GM18505 (cell line): ENCODE results near the gene KIR3DL1.
"Not testable (repeated sequence)": the region's sequence is repeated elsewhere in the genome, so short reads cannot be mapped to it uniquely, and the experiment has no call there.

ENCODE experiments used
- ATAC-seq: cut with Tn5 transposase; IDR thresholded peaks from one replicate; pipeline ENCODE4 v1.9.1; 2021; ENCODE audit not compliant: unreplicated experiment
- POLR2A ChIP-seq: IDR thresholded peaks from 4 replicates; pipeline ENCODE4 v1.6.1; 2011; ENCODE audit warnings: borderline replicate concordance; ENCODE audit not compliant: insufficient read depth, insufficient read length; ENCODE audit errors: extremely low read depth

Gene KIR3DL1

DNA sequence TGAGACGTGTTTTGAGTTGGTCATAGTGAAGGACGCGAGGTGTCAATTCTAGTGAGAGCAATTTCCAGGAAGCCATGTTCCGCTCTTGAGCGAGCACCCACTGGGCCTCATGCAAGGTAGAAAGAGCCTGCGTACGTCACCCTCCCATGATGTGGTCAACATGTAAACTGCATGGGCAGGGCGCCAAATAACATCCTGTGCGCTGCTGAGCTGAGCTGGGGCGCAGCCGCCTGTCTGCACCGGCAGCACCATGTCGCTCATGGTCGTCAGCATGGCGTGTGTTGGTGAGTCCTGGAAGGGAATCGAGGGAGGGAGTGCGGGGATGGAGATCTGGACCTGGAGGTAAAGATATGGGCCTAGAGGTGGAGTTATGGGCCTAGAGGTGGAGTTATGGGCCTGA is at the start of gene KIR3DL1:
Gene KIR3DL1 (plus strand): TSS at position 218 of the 400 bp plus-strand sequence.
- ATAC-seq = not testable (repeated sequence)

DNA sequence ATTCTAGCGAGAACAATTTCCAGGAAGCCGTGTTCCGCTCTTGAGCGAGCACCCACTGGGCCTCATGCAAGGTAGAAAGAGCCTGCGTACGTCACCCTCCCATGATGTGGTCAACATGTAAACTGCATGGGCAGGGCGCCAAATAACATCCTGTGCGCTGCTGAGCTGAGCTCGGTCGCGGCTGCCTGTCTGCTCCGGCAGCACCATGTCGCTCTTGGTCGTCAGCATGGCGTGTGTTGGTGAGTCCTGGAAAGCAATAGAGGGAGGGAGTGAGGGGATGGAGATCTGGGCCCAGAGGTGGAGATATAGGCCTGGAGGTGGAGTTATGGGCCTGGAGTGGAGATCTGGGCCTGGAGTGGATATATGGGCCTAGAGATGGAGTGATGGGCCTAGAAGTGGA is 46.6 kb upstream of the KIR3DL1 start, which contains the start of gene KIR2DL1:
Gene KIR2DL1 (plus strand): TSS at position 148 of the 400 bp plus-strand sequence. CDS start 58 bp downstream, at position 206.
- not testable (repeated sequence) for ATAC-seq

DNA sequence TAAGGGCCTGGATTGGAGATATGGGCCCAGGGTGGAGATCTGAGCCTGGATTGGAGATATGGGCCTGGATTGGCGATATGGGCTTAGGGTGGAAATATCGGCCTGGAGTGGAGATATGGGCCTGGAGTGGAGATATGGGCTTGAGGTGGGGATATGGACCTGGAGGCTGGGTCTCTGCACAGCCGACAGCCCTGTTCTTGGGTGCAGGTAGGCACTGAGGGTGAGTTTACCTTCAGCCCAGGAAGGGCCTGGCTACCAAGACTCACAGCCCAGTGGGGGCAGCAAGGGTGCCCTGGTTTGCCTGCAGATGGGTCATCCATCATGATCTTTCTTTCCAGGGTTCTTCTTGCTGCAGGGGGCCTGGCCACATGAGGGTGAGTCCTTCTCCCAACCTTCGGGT is 45.8 kb upstream of the KIR3DL1 start:
- not testable (repeated sequence) for ATAC-seq

DNA sequence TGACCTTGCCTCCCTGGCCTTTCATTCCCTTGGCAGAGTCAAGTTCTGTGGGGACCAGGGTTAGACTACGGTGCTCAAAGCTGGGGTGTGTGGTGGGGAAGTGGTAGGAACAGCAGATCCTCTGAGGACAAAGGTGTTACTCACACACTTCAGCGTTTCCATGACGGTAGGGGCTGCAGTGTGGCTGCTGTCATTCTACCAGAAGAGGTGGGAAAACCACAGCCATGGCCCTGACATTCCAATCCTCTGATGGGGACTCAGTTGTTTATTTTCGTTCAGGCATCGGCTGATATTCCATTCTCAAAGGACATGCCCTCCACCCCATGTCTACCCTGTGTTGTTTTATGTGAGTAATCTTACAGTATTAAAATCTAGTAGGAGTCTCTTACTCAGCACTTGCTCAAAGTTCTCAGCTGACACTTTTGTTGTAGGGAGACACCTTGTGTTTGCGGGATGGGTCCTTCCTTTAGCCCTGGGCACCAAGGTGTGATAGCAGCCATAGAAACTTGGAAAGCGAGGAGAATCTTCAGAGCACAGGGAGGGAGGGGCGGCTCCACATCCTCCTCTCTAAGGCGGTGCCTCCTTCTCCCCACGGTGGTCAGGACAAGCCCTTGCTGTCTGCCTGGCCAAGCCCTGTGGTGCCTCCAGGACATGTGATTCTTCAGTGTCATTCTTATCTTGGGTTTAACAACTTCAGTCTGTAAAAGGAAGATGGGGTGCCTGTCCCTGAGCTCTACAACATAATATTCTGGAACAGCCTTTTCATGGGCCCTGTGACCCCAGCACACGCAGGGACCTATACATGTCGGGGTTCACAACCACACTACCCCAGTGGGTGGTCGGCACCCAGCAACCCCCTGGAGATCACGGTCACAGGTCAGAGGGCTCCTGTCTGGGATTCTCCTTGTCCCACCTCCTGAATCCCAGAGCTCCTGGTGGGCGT is 45.0 kb upstream of the KIR3DL1 start:
- not testable (repeated sequence) for ATAC-seq

DNA sequence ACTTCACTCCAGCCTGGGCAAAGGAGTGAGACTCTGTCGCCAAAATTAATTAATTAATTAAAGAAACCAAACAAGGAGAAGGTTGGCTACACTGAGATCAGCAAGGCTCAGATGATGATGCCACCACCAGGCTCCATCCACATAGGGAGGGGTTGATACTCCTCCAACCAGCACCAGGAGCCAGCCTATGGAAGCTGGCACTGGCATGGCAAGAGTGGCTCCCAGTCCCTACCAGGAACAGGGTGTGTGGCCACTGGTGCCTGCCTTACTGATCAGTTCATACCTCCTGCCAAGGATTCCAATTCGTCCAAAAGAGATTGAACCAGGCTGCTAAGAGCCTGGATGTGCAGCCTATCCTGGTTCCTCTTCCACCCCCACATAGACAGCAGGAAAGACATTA is 43.6 kb upstream of the KIR3DL1 start:
- ATAC-seq = not testable (repeated sequence)

DNA sequence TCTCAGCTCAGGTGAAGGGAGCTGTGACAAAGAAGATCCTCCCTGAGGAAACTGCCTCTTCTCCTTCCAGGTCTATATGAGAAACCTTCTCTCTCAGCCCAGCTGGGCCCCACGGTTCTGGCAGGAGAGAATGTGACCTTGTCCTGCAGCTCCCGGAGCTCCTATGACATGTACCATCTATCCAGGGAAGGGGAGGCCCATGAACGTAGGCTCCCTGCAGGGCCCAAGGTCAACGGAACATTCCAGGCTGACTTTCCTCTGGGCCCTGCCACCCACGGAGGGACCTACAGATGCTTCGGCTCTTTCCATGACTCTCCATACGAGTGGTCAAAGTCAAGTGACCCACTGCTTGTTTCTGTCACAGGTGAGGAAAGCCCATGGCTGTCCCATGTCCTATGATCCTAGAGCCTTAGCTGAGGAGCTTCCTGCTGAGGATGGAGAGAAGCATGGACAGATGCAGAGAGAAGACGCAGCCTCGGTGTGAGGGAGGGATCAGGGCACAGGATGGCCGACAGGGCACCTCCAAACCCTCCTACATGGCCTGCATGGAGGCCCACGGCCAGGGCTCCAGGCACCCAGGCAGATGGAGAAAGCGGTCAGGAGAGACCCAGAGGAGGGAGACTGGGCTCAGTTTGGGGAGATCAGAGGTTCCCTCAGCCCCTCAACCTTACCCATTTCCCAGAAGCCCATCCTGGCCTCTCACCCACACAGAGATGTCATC is 41.0 kb upstream of the KIR3DL1 start:
- ATAC-seq = not testable (repeated sequence)

DNA sequence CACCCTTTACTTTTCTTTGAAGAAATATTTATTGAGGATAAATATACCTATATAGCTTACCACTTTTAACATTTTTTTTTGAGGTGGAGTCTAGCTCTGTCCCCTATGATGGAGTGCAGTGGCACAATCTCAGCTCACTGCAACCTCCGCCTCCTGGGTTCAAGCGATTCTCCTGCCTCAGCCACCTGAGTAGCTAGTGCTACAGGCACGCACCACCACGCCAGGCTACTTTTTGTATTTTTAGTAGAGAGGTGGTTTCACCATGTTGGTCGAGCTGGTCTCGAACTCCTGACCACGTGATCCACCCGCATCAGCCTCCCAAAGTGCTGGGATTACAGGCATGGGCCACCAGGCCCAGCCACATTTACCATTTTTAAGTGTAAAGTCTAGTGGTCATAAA is 40.4 kb upstream of the KIR3DL1 start:
- ATAC-seq = not testable (repeated sequence)

DNA sequence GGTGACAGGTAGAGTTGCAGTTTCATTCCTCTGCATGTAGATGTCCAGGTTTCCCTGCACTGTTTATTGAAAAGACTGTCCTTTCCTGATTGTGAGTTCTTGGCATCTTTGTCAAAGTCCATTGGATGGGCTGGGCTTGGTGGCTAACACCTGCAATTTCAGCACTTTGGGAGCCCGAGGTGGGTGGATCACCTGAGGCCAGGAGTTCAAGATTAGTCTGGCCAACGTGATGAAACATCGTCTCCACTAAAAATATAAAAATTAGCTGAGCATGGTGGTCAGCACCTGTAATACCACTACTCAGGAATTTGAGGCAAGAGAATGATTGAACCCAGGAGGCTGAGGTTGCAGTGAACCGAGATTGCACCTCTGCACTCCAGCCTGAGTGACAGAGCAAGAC is 38.4 kb upstream of the KIR3DL1 start:
- ATAC-seq = not testable (repeated sequence)

DNA sequence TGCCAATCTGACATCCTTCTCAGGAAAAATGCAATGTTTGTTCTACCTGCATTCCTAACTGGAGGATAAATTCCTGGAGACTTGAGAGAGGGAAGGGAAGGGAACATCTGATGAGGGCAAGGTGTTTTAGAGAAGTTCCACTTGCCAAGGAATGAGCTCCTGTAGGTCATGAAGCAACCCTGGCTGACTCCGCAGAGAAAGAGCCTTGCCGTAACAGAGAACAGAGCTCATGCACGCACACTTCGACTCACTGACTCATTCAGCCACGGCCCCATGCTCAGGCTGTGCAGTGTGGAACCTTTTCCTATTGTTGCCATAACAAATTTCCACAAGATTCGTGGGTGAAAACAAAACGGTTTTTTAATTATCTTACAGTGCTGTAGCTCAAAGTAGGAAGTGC is 37.4 kb upstream of the KIR3DL1 start:
- not testable (repeated sequence) for ATAC-seq

DNA sequence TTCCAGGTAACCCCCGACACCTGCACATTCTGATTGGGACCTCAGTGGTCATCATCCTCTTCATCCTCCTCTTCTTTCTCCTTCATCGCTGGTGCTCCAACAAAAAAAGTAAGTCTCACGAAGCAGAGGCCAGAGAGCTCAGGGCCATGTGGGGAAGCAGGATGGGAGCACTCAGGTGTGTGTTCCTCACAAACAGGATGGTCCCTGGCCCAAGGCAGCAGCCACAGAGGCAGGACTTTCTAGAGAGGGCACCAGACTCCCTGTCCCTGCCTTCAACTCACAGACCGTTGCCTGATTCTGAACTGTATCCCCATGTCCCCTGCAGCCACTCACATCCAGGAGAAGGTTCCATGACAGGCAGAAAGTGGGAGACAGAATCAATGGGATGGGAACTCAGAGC is 33.4 kb upstream of the KIR3DL1 start:
- not testable (repeated sequence) for ATAC-seq

DNA sequence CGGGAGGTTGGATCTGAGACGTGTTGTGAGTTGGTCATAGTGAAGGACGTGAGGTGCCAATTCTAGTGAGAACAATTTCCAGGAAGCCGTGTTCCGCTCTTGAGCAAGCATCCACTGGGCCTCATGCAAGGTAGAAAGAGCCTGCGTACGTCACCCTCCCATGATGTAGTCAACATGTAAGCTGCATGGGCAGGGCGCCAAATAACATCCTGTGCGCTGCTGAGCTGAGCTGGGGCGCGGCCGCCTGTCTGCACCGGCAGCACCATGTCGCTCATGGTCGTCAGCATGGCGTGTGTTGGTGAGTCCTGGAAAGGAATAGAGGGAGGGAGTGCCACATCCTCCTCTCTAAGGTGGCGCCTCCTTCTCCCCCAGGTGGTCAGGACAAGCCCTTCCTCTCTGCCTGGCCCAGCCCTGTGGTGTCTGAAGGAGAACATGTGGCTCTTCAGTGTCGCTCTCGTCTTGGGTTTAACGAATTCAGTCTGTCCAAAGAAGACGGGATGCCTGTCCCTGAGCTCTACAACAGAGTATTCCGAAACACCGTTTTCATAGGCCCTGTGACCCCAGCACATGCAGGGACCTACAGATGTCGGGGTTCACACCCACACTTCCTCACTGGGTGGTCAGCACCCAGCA is 30.1 kb upstream of the KIR3DL1 start:
- ATAC-seq = not testable (repeated sequence)

DNA sequence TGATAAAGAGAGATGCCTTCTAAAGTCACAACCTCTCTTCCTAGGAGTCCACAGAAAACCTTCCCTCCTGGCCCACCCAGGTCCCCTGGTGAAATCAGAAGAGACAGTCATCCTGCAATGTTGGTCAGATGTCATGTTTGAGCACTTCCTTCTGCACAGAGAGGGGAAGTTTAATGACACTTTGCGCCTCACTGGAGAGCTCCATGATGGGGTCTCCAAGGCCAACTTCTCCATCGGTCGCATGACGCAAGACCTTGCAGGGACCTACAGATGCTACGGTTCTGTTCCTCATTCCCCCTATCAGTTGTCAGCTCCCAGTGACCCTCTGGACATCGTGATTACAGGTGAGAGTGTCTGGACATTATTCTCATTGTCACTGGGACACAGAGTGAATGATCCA is 28.1 kb upstream of the KIR3DL1 start:
- not testable (repeated sequence) for ATAC-seq

DNA sequence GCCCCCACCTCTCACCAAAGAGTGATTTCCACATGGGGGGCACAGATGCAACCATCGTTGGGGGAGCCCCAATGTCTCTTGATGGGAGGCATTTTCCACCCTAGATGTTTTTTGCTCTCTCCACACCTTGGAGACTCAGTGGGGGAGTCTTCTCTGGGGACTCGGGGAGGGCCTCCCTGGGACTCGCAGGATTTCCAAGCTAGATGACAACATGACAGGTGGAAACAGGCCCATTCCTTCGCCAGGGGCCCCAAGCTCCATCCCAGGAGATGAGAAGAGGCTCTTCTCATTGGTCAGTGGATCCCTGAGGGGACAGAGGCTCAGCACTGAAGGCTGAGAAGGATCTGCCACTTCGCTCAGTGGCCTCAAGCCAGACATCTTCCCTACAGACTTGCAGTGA is 25.6 kb upstream of the KIR3DL1 start:
- no peak for ATAC-seq
- TF ChIP-seq POLR2A = no peak

DNA sequence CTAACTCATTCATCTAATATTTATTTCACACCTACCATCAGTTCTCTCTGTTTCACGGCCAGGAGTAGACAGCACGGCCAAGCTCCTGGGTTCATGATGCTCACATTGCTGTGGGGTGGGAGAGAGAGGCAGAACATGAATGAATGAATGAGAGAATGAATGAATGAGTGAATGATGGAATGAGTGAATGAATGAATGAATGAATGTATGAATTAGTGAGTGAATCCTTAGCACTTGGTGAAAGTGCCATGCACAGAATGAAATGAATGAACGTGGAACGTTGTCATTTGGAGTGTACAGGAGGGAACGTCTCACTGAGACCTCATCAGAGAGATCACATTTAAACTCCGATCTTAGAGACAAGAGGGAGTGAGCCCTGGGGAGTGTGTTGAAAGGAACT is 24.8 kb upstream of the KIR3DL1 start:
- no peak for ATAC-seq
- no peak for TF ChIP-seq POLR2A

DNA sequence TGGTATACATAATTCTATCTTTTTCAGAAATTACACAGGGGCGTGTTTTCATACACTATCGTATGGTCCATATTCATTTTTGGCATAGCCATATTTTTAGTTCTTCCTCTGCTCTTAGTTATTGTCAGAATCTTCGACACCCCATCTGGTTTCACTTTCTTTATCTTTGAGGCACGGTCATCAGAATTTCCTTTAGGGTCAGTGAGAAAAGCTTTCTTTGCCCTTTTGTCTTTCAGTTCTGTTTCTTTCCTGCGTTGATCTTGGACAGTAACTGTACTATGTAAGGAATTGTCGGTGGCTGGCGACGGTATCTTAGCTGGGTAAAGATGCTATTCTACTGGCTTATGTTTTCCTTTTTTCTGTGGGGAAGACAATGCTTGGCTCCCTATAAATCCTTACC is 23.5 kb upstream of the KIR3DL1 start:
- ATAC-seq = no peak
- TF ChIP-seq POLR2A = no peak
